A673 (cell line): Measurements from ENCODE around the gene GJC2. TPM values are rescaled to one million over a fixed set of nuclear protein-coding genes. Genes with fewer than 3 reads are reported as not detected.
A peak's percentile ranks its signal among the peaks of the same experiment; 100 is the strongest.
"Not testable (repeated sequence)": the region's sequence is repeated elsewhere in the genome, so short reads cannot be mapped to it uniquely, and the experiment has no call there.

Experiments
- BruUV-seq: library from RNA; stranded (reverse); fragments of 400-500 nt; replicated peaks from 2 replicates; lab custom pipeline; 2021; lab: Mats Ljungman, UMichigan
- CTCF ChIA-PET: fragments of 300-600 bp; sonication (Branson Sonifier 250); formaldehyde crosslinking; loops from one replicate; lab custom pipeline; 2022; ENCODE audit warnings: antibody characterized with exemption; lab: Charles Lee
- POLR2A ChIA-PET: fragments of 300-600 bp; sonication (Branson Sonifier 250); formaldehyde crosslinking; loops from one replicate; lab custom pipeline; 2022; ENCODE audit warnings: antibody characterized with exemption; ENCODE audit not compliant: low non-redundant PET; lab: Charles Lee
- DNase-seq: peaks from one replicate; pipeline ENCODE4 v3.0.0-alpha.2; 2015; ENCODE audit warnings: low spot score
- H3K27ac ChIP-seq: fragments of 200-600 bp; sonication (generic); 2 replicates; pipeline ENCODE4 v1.5.1; 2016; ENCODE audit warnings: mixed run types, low read depth, mild to moderate bottlenecking, mixed read lengths, antibody characterized with exemption, low read length; ENCODE audit not compliant: poor library complexity, severe bottlenecking
- H3K27me3 ChIP-seq: fragments of 200-600 bp; sonication (generic); replicated peaks from 2 replicates; pipeline ENCODE4 v1.6.1; 2017; ENCODE audit warnings: mixed run types, low read depth, mild to moderate bottlenecking, mixed read lengths, antibody characterized with exemption, low read length; ENCODE audit not compliant: insufficient read depth, poor library complexity
- H3K36me3 ChIP-seq: fragments of 200-600 bp; sonication (generic); 2 replicates; pipeline ENCODE4 v1.6.1; 2016; ENCODE audit warnings: mixed run types, mild to moderate bottlenecking, mixed read lengths, antibody characterized with exemption, low read length; ENCODE audit not compliant: insufficient read depth, poor library complexity, severe bottlenecking
- H3K4me1 ChIP-seq: fragments of 200-600 bp; sonication (generic); 2 replicates; pipeline ENCODE4 v1.6.1; 2017; ENCODE audit warnings: mixed run types, mild to moderate bottlenecking, mixed read lengths, antibody characterized with exemption, low read length; ENCODE audit not compliant: insufficient read depth, poor library complexity, severe bottlenecking
- H3K4me3 ChIP-seq: fragments of 200-600 bp; sonication (generic); 2 replicates; pipeline ENCODE4 v1.5.1; 2016; ENCODE audit warnings: low read depth, mixed run types, mild to moderate bottlenecking, mixed read lengths, low read length; ENCODE audit not compliant: poor library complexity, severe bottlenecking
- H3K9me3 ChIP-seq: fragments of 200-600 bp; sonication (generic); 2 replicates; pipeline ENCODE4 v1.6.1; 2016; ENCODE audit warnings: mixed run types, low read depth, mild to moderate bottlenecking, mixed read lengths, antibody characterized with exemption, low read length; ENCODE audit not compliant: poor library complexity, severe bottlenecking
- EZH2 ChIP-seq: fragments of 200-600 bp; sonication (generic); IDR thresholded peaks from 2 replicates; pipeline ENCODE4 v1.6.1; 2017; ENCODE audit warnings: borderline replicate concordance, low read depth, mild to moderate bottlenecking, mixed read lengths, antibody characterized with exemption, low read length; ENCODE audit not compliant: poor library complexity, severe bottlenecking
- intact Hi-C: fragments of 100-400 bp; cut with micrococcal nuclease; formaldehyde crosslinking; loops from one replicate; pipeline ENCODE4 v1.10.0; 2022; ENCODE audit not compliant: unreplicated experiment
- total RNA-seq: library from RNA; stranded (reverse); gene quantifications from 2 replicates; pipeline ENCODE4 v1.2.3, GENCODE V29; 2021
- TF ChIP-seq, protein P1 (sequence below): fragments of 300-800, 200-600 bp; sonication (generic); conservative IDR thresholded peaks from 2 replicates; pipeline ENCODE4 v1.5.1; 2017; ENCODE audit warnings: low read depth, mild to moderate bottlenecking, antibody characterized with exemption, low read length, moderate library complexity, mixed read lengths

GJC2 gene
- total RNA-seq, 1 experiment from 2014 or later = 0.97 TPM

DNA sequence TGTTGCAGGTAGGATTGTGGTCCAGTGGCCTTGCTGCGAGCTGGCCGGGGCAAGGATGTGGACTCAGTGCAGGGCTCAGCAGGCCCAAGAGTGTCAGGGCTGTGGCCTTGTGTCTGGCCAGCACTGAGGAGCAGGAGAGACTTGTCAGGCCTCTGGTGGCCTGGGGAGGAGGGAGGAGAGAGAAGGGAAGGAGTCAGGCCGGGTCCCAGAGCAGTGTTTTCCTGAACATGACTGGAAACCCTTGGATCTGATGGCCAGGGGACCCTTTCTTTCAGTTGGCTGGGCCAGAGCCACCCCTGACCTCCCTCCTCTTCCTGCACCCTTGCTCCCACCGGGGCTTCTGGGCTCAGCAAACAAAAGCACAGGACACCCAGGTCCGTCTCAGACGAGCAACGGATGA lies 20.9 kb downstream of the GJC2 start:
- Histone ChIP-seq H3K27me3 (no peaks in the 10 kb centered on the region), H3K9me3 (no peaks in the 10 kb centered on the region), H3K36me3 (no peaks in the 10 kb centered on the region), H3K27ac (no peak overlapping the region), H3K4me1 (peaks cover 6% of the 10 kb centered on the region), H3K4me3 (no peak overlapping the region)
- intact Hi-C loops = no loop called here
- ChIA-PET CTCF (no interaction called here), POLR2A (no interaction called here)
- no TSS peak for BruUV-seq
- no peak for DNase-seq
- TF ChIP-seq, protein P1, sequence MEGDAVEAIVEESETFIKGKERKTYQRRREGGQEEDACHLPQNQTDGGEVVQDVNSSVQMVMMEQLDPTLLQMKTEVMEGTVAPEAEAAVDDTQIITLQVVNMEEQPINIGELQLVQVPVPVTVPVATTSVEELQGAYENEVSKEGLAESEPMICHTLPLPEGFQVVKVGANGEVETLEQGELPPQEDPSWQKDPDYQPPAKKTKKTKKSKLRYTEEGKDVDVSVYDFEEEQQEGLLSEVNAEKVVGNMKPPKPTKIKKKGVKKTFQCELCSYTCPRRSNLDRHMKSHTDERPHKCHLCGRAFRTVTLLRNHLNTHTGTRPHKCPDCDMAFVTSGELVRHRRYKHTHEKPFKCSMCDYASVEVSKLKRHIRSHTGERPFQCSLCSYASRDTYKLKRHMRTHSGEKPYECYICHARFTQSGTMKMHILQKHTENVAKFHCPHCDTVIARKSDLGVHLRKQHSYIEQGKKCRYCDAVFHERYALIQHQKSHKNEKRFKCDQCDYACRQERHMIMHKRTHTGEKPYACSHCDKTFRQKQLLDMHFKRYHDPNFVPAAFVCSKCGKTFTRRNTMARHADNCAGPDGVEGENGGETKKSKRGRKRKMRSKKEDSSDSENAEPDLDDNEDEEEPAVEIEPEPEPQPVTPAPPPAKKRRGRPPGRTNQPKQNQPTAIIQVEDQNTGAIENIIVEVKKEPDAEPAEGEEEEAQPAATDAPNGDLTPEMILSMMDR = no peak
- TF ChIP-seq EZH2 = no peak

DNA sequence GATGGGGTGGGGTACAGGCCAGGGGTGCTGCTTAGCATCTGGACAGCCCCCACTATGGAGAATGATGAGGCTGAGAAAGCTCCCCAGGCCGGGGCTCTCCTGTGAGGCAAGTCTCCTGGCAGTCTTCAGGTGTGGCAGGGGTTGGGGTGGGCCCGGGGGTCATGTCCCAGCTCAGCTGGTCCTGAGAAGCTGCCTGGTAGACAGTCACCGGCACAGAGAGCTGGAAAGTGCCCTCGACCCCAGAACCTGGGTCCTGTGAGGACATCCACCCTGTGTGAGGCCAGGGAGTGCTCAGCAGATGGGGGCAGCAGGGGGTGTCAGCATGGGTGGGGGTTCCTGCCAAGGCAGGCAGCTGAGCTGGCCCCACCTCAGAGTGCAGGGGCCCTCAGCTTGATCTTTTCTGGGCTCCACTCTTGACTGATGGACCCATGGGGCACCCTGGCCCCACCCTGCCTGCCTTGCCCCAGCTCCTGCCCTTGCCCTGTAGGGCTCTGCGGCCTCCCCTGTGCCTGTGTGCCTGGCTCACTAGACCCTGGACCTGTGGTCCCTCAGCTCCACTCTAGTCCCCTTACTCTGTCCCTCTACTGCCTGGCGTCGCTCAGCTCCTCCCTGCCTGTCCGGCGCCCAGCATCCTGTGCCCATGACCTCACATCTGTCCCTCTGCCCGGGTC lies 21.6 kb downstream of the GJC2 start:
- intact Hi-C loops = no loop called here
- Histone ChIP-seq H3K9me3 (no peaks in the 10 kb centered on the region), H3K27me3 (no peaks in the 10 kb centered on the region), H3K4me3 (no peak overlapping the region), H3K27ac (no peak overlapping the region), H3K36me3 (no peaks in the 10 kb centered on the region), H3K4me1 (peaks cover 4% of the 10 kb centered on the region)
- TF ChIP-seq EZH2 = no peak
- TF ChIP-seq, protein P1 = no peak
- no peak for DNase-seq
- ChIA-PET CTCF (no interaction called here), POLR2A (no interaction called here)
- BruUV-seq = no TSS peak

DNA sequence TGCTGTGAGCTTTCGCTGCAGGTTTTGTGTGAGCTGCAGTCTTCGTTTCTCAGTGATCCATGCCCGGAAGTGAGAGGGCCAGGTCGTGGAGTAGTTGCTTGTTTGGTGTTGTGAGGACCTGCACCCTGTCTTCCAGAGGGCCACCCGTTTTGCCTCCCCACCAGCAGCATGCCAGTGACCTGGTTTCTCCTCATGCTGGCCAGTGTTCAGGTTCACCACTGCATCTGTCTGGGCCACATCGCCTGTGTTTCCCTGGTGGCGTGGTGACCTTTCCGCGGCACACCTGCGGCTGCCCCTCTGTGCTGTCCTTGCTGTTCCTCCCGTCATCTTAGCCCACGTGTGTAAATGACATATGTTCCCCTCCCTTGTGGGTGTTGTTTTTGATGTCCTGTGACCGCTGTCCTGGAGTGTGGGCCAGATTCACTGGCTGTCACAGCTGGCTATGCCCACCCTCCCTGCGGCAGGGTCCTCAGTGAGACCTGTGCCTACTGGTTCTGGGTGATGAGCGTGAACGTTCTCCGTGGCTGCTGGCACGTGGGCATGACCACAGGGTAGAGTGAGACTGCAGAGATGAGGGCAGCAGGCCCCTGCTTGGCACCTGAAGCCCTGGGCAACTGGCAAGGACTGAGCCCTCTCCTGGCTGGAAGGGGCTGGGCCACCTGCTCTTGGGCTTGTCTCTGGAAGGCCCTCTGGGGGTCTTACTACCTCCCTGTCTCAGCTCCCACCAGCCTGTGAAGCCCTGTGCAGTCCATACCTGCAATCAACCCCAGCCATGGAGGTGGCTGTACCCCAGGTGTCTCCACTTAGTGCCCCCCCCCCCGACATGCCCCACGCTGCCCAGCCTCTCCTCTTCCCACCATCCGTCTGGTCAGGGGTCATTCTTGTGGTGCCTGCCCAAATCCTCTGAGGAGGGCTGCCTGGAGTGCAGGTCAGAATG lies 23.1 kb downstream of the GJC2 start:
- CTCF ChIA-PET = no interaction called here
- Histone ChIP-seq H3K9me3 (no peaks in the 10 kb centered on the region), H3K27ac (peak overlapping the region; percentile 16), H3K27me3 (no peaks in the 10 kb centered on the region), H3K4me3 (no peak overlapping the region), H3K36me3 (no peaks in the 10 kb centered on the region), H3K4me1 (no peaks in the 10 kb centered on the region)
- no peak for DNase-seq
- TF ChIP-seq, protein P1 = no peak
- no peak for TF ChIP-seq EZH2
- POLR2A ChIA-PET = no interaction called here
- intact Hi-C loops = no loop called here
- BruUV-seq = no TSS peak

DNA sequence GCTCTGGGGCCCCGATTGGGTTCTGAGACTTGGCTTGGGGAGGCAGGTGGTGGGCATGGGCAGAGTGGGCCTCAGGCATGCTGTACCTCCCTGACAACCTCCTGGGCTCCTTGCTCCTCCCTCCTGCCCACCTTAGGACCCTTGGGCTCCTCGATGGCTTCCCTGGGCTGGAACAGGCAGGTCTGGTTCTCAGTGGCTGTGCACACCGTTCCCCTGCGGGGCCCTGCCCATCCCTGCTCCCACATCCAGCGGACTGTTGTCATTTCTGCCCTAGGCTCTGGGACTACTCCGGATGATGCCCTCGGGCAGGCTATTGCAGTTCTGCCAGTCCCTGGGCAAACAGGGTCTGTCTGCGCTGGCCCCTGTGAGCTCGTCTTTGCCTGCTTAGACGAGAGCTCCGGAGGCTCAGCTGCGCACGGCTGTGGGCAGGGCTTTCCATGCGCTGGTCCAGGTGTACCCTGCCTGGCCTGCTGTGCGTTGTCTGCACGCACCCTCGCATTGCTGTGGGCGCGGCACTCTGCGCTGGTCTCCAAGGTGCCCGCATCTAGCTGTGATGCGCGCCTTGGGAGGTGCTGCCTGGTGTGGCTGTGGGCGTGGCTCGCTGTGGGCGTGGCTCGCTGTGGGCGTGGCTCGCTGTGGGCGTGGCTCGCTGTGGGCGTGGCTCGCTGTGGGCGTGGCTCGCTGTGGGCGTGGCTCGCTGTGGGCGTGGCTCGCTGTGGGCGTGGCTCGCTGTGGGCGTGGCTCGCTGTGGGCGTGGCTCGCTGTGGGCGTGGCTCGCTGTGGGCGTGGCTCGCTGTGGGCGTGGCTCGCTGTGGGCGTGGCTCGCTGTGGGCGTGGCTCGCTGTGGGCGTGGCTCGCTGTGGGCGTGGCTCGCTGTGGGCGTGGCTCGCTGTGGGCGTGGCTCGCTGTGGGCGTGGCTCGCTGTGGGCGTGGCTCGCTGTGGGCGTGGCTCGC lies 24.1 kb downstream of the GJC2 start:
- H3K27me3 ChIP-seq, DNase-seq, H3K4me1 ChIP-seq, H3K9me3 ChIP-seq, intact Hi-C loops, H3K27ac ChIP-seq, H3K4me3 ChIP-seq, BruUV-seq, CTCF ChIA-PET, H3K36me3 ChIP-seq: not testable (repeated sequence)
- POLR2A ChIA-PET = interaction anchor here (0.5 kb wide), 1 partner anchor 314 kb away, joined by 6 read pairs; no protein-coding TSS in a partner anchor
